GM12878 (cell line): ENCODE data around the gene SCIMP. TPM values are rescaled to one million over a fixed set of nuclear protein-coding genes. Genes with fewer than 3 reads are reported as not detected.

Experiments used
- ASH2L ChIP-seq: fragments of 300-600, 200-600 bp; sonication (generic); IDR thresholded peaks from 2 replicates; pipeline ENCODE4 v1.6.1; 2017; ENCODE audit warnings: low read depth, mild to moderate bottlenecking, borderline replicate concordance
- CHD2 ChIP-seq: IDR thresholded peaks from 2 replicates; pipeline ENCODE4 v1.6.1; 2011; ENCODE audit warnings: low read depth, low read length, improper control_type of control experiment, borderline replicate concordance
- ESRRA ChIP-seq: IDR thresholded peaks from 2 replicates; pipeline ENCODE4 v1.6.1; 2012; ENCODE audit warnings: mild to moderate bottlenecking, low read length, improper control_type of control experiment
- KLF5 ChIP-seq: fragments of 450-650 bp; IDR thresholded peaks from 2 replicates; pipeline ENCODE4 v1.6.1; 2014; ENCODE audit warnings: mild to moderate bottlenecking; ENCODE audit not compliant: partially characterized antibody
- MEF2B ChIP-seq: fragments of 450-650 bp; IDR thresholded peaks from 2 replicates; pipeline ENCODE4 v1.6.1; 2018; ENCODE audit warnings: mild to moderate bottlenecking, moderate library complexity; ENCODE audit not compliant: partially characterized antibody, poor library complexity, severe bottlenecking
- NFXL1 ChIP-seq: fragments of 450-650 bp; IDR thresholded peaks from 2 replicates; pipeline ENCODE4 v1.6.1; 2017; ENCODE audit warnings: antibody characterized with exemption, mild to moderate bottlenecking, borderline replicate concordance
- PAX5 ChIP-seq: IDR thresholded peaks from 2 replicates; pipeline ENCODE4 v1.6.1; 2011; ENCODE audit warnings: low read depth, low read length, borderline replicate concordance
- PML ChIP-seq: IDR thresholded peaks from 2 replicates; pipeline ENCODE4 v1.6.1; 2012; ENCODE audit warnings: low read length, inconsistent platforms
- RAD51 ChIP-seq: fragments of 450-650 bp; IDR thresholded peaks from 2 replicates; pipeline ENCODE4 v1.6.1; 2016; ENCODE audit warnings: moderate library complexity, mild to moderate bottlenecking, inconsistent platforms
- STAT3 ChIP-seq: IDR thresholded peaks from 2 replicates; pipeline ENCODE4 v1.6.1; 2011; ENCODE audit warnings: low read depth, low read length, improper control_type of control experiment
- SUPT20H ChIP-seq: IDR thresholded peaks from 2 replicates; pipeline ENCODE4 v1.6.1; 2011; ENCODE audit warnings: low read depth, mild to moderate bottlenecking, low read length, moderate library complexity, borderline replicate concordance; ENCODE audit not compliant: control insufficient read depth
- TAF1 ChIP-seq: IDR thresholded peaks from 2 replicates; pipeline ENCODE4 v1.6.1; 2011; ENCODE audit warnings: mild to moderate bottlenecking, low read depth, low read length, borderline replicate concordance
- ZBED1 ChIP-seq: IDR thresholded peaks from 2 replicates; pipeline ENCODE4 v1.6.1; 2016; ENCODE audit warnings: borderline replicate concordance
- ZNF217 ChIP-seq: fragments of 450-650 bp; IDR thresholded peaks from 2 replicates; pipeline ENCODE4 v1.6.1; 2017; ENCODE audit warnings: antibody characterized with exemption, mild to moderate bottlenecking
- polyA plus RNA-seq, 11 experiments: library from polyadenylated mRNA; depleted of rRNA in 4 of 11; unstranded in 6 of 11; stranded (reverse) in 5 of 11; fragments of >200 nt; fragmentation: Nextera tagmentation in 4 of 11; fragmentation: Illumina TruSeq in 1 of 11; extraction: Ambion mirVana in 4 of 11; extraction: Trizol in 1 of 11; gene quantifications; 1 replicate in 1 of 11; 2 replicates in 10 of 11; pipeline versions ENCODE4 v1.2.1 to v1.2.3, GENCODE V29; 2011 to 2016; ENCODE audit warnings: inconsistent platforms in 2 of 11, missing spikeins in 2 of 11, low read depth in 1 of 11
- total RNA-seq, 4 experiments: library from RNA; depleted of rRNA in 3 of 4; stranded (reverse); fragments of >200 nt in 3 of 4; fragmentation: Illumina TruSeq in 1 of 4; extraction: Trizol in 1 of 4; gene quantifications; 2 replicates each; pipeline versions ENCODE4 v1.2.1 to v1.2.3, GENCODE V29; 2013 to 2021
- TF ChIP-seq, protein P1 (sequence below): fragments of 450-650 bp; IDR thresholded peaks from 2 replicates; pipeline ENCODE4 v1.6.1; 2016; ENCODE audit warnings: mild to moderate bottlenecking, moderate library complexity, borderline replicate concordance
- TF ChIP-seq, protein P2 (sequence below): fragments of 450-650 bp; IDR thresholded peaks from 2 replicates; pipeline ENCODE4 v1.6.1; 2017; ENCODE audit warnings: mild to moderate bottlenecking, low read depth, inconsistent platforms; ENCODE audit not compliant: poor library complexity, severe bottlenecking
- TF ChIP-seq, protein P3 (sequence below): fragments of 450-650 bp; IDR thresholded peaks from 2 replicates; pipeline ENCODE4 v1.6.1; 2017; ENCODE audit warnings: low read depth, mild to moderate bottlenecking, moderate library complexity

Gene SCIMP
- total and polyA plus RNA-seq, 10 of the 15 experiments (the other 5 are each of a cell fraction or from before 2014, with no cell fraction given) = 56.7 to 151 (median 95.0) TPM

DNA sequence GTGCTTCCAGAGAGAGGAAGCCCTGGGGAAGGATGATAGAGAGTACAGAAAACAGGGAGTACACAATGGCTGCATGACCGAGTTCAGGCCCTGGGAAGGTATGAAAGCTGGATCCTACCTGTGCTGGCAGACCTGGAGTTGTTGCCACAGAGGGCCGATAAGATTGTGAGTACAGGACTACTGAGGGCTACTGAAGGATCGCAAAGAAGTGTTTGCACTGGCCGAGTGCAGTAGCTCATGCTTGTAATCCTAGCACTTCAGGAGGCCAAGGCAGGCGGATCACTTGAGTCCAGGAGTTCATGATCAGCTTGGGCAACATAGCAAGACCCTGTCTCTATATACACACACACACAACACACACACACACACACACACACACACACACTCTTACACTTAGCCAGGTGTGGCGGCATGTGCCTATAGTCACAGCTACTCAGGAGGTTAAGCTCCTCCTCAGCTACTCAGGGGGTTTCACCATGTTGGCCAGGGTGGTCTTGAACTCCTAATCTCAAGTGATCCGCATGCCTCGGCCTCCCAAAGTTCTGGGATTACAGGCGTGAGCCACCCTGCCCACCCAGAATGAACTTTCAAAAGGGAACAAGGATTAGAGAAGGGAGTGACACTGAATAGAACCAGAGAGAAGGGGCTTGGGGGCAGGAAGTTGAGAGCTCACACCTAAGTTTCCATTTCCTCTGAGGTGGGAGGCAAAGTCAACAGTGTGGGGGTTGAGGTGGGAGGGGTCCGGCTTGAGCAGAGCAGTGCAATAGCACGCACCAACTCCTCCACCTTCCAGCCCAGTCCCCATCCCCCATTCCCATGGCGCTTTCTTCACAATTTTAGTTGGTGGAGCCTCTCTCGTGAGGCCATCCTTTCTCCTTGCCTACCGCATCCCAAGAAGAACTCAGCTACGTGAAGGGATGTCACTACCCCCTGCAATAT lies 7.5 kb downstream of the SCIMP start (continued):
- TF ChIP-seq, protein P1, sequence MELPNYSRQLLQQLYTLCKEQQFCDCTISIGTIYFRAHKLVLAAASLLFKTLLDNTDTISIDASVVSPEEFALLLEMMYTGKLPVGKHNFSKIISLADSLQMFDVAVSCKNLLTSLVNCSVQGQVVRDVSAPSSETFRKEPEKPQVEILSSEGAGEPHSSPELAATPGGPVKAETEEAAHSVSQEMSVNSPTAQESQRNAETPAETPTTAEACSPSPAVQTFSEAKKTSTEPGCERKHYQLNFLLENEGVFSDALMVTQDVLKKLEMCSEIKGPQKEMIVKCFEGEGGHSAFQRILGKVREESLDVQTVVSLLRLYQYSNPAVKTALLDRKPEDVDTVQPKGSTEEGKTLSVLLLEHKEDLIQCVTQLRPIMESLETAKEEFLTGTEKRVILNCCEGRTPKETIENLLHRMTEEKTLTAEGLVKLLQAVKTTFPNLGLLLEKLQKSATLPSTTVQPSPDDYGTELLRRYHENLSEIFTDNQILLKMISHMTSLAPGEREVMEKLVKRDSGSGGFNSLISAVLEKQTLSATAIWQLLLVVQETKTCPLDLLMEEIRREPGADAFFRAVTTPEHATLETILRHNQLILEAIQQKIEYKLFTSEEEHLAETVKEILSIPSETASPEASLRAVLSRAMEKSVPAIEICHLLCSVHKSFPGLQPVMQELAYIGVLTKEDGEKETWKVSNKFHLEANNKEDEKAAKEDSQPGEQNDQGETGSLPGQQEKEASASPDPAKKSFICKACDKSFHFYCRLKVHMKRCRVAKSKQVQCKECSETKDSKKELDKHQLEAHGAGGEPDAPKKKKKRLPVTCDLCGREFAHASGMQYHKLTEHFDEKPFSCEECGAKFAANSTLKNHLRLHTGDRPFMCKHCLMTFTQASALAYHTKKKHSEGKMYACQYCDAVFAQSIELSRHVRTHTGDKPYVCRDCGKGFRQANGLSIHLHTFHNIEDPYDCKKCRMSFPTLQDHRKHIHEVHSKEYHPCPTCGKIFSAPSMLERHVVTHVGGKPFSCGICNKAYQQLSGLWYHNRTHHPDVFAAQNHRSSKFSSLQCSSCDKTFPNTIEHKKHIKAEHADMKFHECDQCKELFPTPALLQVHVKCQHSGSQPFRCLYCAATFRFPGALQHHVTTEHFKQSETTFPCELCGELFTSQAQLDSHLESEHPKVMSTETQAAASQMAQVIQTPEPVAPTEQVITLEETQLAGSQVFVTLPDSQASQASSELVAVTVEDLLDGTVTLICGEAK = peak; percentile 34; the same call in 1 of the 2 replicates
- TF ChIP-seq NFXL1 (no peak), STAT3 (no peak), SUPT20H (no peak), ASH2L (no peak), ZBED1 (peak; percentile 47; the same call in 1 of the 2 replicates), TAF1 (peak; percentile 51; the same call in 1 of the 2 replicates), PAX5 (peak; percentile 84), ZNF217 (peak; percentile 66; the same call in 1 of the 2 replicates), CHD2 (peak; percentile 89), ESRRA (no peak), PML (peak; percentile 58), KLF5 (peak; percentile 42), RAD51 (0 out of 2 replicates have a peak, but pooled peaks have one; percentile 7), MEF2B (peak; percentile 71)
- TF ChIP-seq, protein P2, sequence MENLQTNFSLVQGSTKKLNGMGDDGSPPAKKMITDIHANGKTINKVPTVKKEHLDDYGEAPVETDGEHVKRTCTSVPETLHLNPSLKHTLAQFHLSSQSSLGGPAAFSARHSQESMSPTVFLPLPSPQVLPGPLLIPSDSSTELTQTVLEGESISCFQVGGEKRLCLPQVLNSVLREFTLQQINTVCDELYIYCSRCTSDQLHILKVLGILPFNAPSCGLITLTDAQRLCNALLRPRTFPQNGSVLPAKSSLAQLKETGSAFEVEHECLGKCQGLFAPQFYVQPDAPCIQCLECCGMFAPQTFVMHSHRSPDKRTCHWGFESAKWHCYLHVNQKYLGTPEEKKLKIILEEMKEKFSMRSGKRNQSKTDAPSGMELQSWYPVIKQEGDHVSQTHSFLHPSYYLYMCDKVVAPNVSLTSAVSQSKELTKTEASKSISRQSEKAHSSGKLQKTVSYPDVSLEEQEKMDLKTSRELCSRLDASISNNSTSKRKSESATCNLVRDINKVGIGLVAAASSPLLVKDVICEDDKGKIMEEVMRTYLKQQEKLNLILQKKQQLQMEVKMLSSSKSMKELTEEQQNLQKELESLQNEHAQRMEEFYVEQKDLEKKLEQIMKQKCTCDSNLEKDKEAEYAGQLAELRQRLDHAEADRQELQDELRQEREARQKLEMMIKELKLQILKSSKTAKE = peak; percentile 51
- TF ChIP-seq, protein P3, sequence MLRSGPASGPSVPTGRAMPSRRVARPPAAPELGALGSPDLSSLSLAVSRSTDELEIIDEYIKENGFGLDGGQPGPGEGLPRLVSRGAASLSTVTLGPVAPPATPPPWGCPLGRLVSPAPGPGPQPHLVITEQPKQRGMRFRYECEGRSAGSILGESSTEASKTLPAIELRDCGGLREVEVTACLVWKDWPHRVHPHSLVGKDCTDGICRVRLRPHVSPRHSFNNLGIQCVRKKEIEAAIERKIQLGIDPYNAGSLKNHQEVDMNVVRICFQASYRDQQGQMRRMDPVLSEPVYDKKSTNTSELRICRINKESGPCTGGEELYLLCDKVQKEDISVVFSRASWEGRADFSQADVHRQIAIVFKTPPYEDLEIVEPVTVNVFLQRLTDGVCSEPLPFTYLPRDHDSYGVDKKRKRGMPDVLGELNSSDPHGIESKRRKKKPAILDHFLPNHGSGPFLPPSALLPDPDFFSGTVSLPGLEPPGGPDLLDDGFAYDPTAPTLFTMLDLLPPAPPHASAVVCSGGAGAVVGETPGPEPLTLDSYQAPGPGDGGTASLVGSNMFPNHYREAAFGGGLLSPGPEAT = peak; percentile 91
